ENCODE measurements around the gene MUC4. TPM values are rescaled to one million over a fixed set of nuclear protein-coding genes. Genes with fewer than 3 reads are reported as not detected.

Gene MUC4
- total and polyA plus RNA-seq, 10 of the 15 experiments (the other 5 are each of a cell fraction or from before 2014, with no cell fraction given) = 0.02 to 0.46 (median 0.27) TPM; not detected in 4

GRCh38 chr3:195758721-195759353 lies 52.9 kb downstream of the MUC4 start (continued):
- no peak for TF ChIP-seq ZBTB4 (CRISPR knock-in tag; IDR thresholded peaks at IDR 0.05)

- ChIA-PET RAD21 (ENCODE audit: unreplicated experiment) (no interaction called here), POLR2A (no interaction called here), SMC1A (ENCODE audit: uncharacterized antibody, unreplicated experiment) (no interaction called here), CTCF (no interaction called here)
- no peaks in the 10 kb centered on the region for H3K36me3 ChIP-seq (ENCODE audit: control insufficient read depth in 2 of 2, insufficient read depth in 2 of 2, low read length in 1 of 2)
- no peak overlapping the region for H3K4me3 ChIP-seq
- in situ Hi-C loops (cut with MboI) (loop anchor here (5.0 to 10.0 kb wide), 2 partner anchors 57 to 79 kb away; partner anchors contain the start of gene MUC4), intact Hi-C loops (cut with micrococcal nuclease; ENCODE audit: unreplicated experiment) (no loop called here)
- no peak overlapping the region for H3K27ac ChIP-seq (ENCODE audit: control insufficient read depth, insufficient read depth)
- ATAC-seq = no peak
- no peaks in the 10 kb centered on the region for H3K79me2 ChIP-seq (ENCODE audit: control insufficient read depth, insufficient read depth, low read length)
- WGBS (ENCODE audit: insufficient coverage, insufficient replicate concordance, low lambda C conversion rate, missing lambda C conversion rate) = 40% methylated on average over 10 of the region's 10 CpGs
- no peak overlapping the region for H2AFZ ChIP-seq (ENCODE audit: control insufficient read depth, low read depth, low read length)
- H3K27me3 ChIP-seq (replicated peaks in 1 of 2; ENCODE audit: control insufficient read depth in 2 of 2, insufficient read depth in 2 of 2, low read length in 1 of 2) = no peaks in the 10 kb centered on the region; a peak in 3 of 4 replicates
- no peak overlapping the region for H3K9ac ChIP-seq (ENCODE audit: control insufficient read depth, insufficient read depth, low read length)
- TF ChIP-seq RBBP5 (conservative IDR thresholded peaks at IDR 0.05) = no peak
- no peak for TF ChIP-seq ZNF384 (IDR thresholded peaks at IDR 0.05; ENCODE audit: borderline replicate concordance, low read depth, low read length)
- no peak for TF ChIP-seq SMAD1 (IDR thresholded peaks at IDR 0.05; ENCODE audit: low read depth, partially characterized antibody)
- TF ChIP-seq ZBTB4 (CRISPR knock-in tag; IDR thresholded peaks at IDR 0.05) = no peak
- TF ChIP-seq SREBF2 (IDR thresholded peaks at IDR 0.05; ENCODE audit: low read length) = no peak
- TF ChIP-seq ZZZ3 (IDR thresholded peaks at IDR 0.05; ENCODE audit: control insufficient read depth, insufficient read length, low read depth) = no peak
- no peak for TF ChIP-seq ATF2 (IDR thresholded peaks at IDR 0.05; ENCODE audit: low read length)
- no peak for TF ChIP-seq GATAD2B (conservative IDR thresholded peaks at IDR 0.05; ENCODE audit: low read depth)
- TF ChIP-seq NFIC (IDR thresholded peaks at IDR 0.05; ENCODE audit: low read depth, low read length) = no peak
- no peak for TF ChIP-seq SUZ12 (IDR thresholded peaks at IDR 0.05; ENCODE audit: unreplicated experiment)
- no peak for TF ChIP-seq JUNB (IDR thresholded peaks at IDR 0.05)
- no peak for TF ChIP-seq STAT1 (conservative IDR thresholded peaks at IDR 0.05)
- no peak for FAIRE-seq
- H3K4me1 ChIP-seq (ENCODE audit: control insufficient read depth, insufficient read depth, low read length) = no peaks in the 10 kb centered on the region
- no peaks in the 10 kb centered on the region for H4K20me1 ChIP-seq (ENCODE audit: control insufficient read depth, insufficient read depth)
- no peaks in the 10 kb centered on the region for H3K9me3 ChIP-seq (replicated peaks; ENCODE audit: control insufficient read depth, insufficient read depth, low read length)
- no peak for DNase-seq (ENCODE audit: low read depth, low spot score)
- no peak overlapping the region for H3K4me2 ChIP-seq (ENCODE audit: control insufficient read depth, insufficient read depth)
- BruUV-seq (replicated peaks) = no TSS peak
These were observed 53.9 kb downstream of the MUC4 start for GRCh38 chr3:195757827-195758226.

All from GM12878 (cell line).